HPDE6-E6E7 (cell line): ENCODE results near the gene SPDYE17.
"Not testable (repeated sequence)": the region's sequence is repeated elsewhere in the genome, so short reads cannot be mapped to it uniquely, and the experiment has no call there.

ENCODE experiments used
- DNase-seq: peaks from one replicate; pipeline ENCODE4 v3.0.0; 2011; ENCODE audit warnings: missing footprints; ENCODE audit errors: extremely low spot score

The SPDYE17 gene

GRCh38 chr7:76998764-76999450, 33.3 kb downstream of the SPDYE17 start:
- DNase-seq = peak; percentile 17

GRCh38 chr7:76998285-76998589, 33.9 kb downstream of the SPDYE17 start:
- no peak for DNase-seq

GRCh38 chr7:76997381-76998284, 34.5 kb downstream of the SPDYE17 start:
- DNase-seq = no peak

- DNase-seq = not testable (repeated sequence)
These were observed 35.2 kb downstream of the SPDYE17 start for GRCh38 chr7:76996932-76997331.

- DNase-seq = not testable (repeated sequence)
These were observed 37.9 kb downstream of the SPDYE17 start for GRCh38 chr7:76994286-76994685.

- not testable (repeated sequence) for DNase-seq
These were observed 38.3 kb downstream of the SPDYE17 start for GRCh38 chr7:76993831-76994230.

GRCh38 chr7:76992871-76993270, 39.3 kb downstream of the SPDYE17 start:
- DNase-seq = not testable (repeated sequence)

GRCh38 chr7:76992204-76992603, 40.0 kb downstream of the SPDYE17 start:
- DNase-seq = not testable (repeated sequence)

GRCh38 chr7:76990202-76990601, 42.0 kb downstream of the SPDYE17 start:
- DNase-seq = not testable (repeated sequence)

GRCh38 chr7:76985924-76986717, 46.0 kb downstream of the SPDYE17 start:
- DNase-seq = not testable (repeated sequence)

- not testable (repeated sequence) for DNase-seq
These were observed 47.4 kb downstream of the SPDYE17 start for GRCh38 chr7:76984784-76985136.

GRCh38 chr7:76983937-76984783, 48.0 kb downstream of the SPDYE17 start:
- DNase-seq = not testable (repeated sequence)

GRCh38 chr7:76983333-76983732, 48.8 kb downstream of the SPDYE17 start:
- DNase-seq = not testable (repeated sequence)

GRCh38 chr7:76982501-76982900, 49.7 kb downstream of the SPDYE17 start:
- not testable (repeated sequence) for DNase-seq

GRCh38 chr7:76981187-76981970, 50.8 kb downstream of the SPDYE17 start:
- not testable (repeated sequence) for DNase-seq

- not testable (repeated sequence) for DNase-seq
These were observed 51.6 kb downstream of the SPDYE17 start for GRCh38 chr7:76980576-76980975.

- DNase-seq = not testable (repeated sequence)
These were observed 54.3 kb downstream of the SPDYE17 start for GRCh38 chr7:76977761-76978367.

- not testable (repeated sequence) for DNase-seq
These were observed 57.2 kb downstream of the SPDYE17 start for GRCh38 chr7:76974793-76975579.

GRCh38 chr7:76974336-76974735, 57.8 kb downstream of the SPDYE17 start:
- DNase-seq = not testable (repeated sequence)
